B cell (primary cell): ENCODE measurements around the gene URM1. TPM values are rescaled to one million over a fixed set of nuclear protein-coding genes. Genes with fewer than 3 reads are reported as not detected.

Source experiments
- ATAC-seq: fragments of 200-7000 bp; cut with Tn5 transposase; one replicate; pipeline ENCODE4 v1.10.0; 2021; ENCODE audit warnings: low read depth, mild to moderate bottlenecking, moderate number of reproducible peaks, moderate library complexity
- CTCF ChIA-PET: fragments of 350-600 bp; sonication (Branson Sonifier 250); formaldehyde crosslinking; loops from one replicate; lab custom pipeline; 2021; ENCODE audit warnings: antibody characterized with exemption, inconsistent platforms; lab: Charles Lee
- POLR2A ChIA-PET: fragments of 350-600 bp; sonication (Branson Sonifier 250); formaldehyde crosslinking; loops from one replicate; lab custom pipeline; 2021; ENCODE audit warnings: antibody characterized with exemption; lab: Charles Lee
- DNase-seq: peaks from one replicate; pipeline ENCODE4 v3.0.0; 2013
- H2AFZ ChIP-seq: 2 replicates; pipeline ENCODE4 v1.6.1; 2012; ENCODE audit warnings: mild to moderate bottlenecking, low read depth, low read length; ENCODE audit not compliant: insufficient read depth, poor library complexity, severe bottlenecking
- H3K27ac ChIP-seq, 2 donors: 1 replicate in 1 of 2; 2 replicates in 1 of 2; pipeline ENCODE4 v1.5.1; 2012 to 2013; ENCODE audit warnings: low read length in 2 of 2, mild to moderate bottlenecking in 2 of 2, moderate library complexity in 1 of 2
- H3K27me3 ChIP-seq, 4 experiments: fragments of 200-600 bp in 1 of 4; sonication (generic) in 1 of 4; replicated peaks in 1 of 4; 1 replicate in 2 of 4; 2 replicates in 2 of 4; pipeline versions ENCODE4 v1.6.1 to v1.7.0; 2013 to 2016; ENCODE audit warnings: low read length in 3 of 4, mild to moderate bottlenecking in 2 of 4, mixed read lengths in 1 of 4, moderate library complexity in 1 of 4; ENCODE audit not compliant: insufficient read depth in 4 of 4, control insufficient read depth in 3 of 4; ENCODE audit errors: control extremely low read depth in 1 of 4
- H3K36me3 ChIP-seq, 2 experiments: replicated peaks in 1 of 2; 1 replicate in 1 of 2; 2 replicates in 1 of 2; pipeline versions ENCODE4 v1.6.1 to v1.7.1; 2013; ENCODE audit warnings: low read length in 1 of 2; ENCODE audit not compliant: insufficient read depth in 2 of 2, control insufficient read depth in 1 of 2; ENCODE audit errors: control extremely low read depth in 1 of 2, extremely low read depth in 1 of 2
- H3K4me1 ChIP-seq, 2 donors: fragments of 200-600 bp in 1 of 2; sonication (generic) in 1 of 2; 1 replicate in 1 of 2; 2 replicates in 1 of 2; pipeline versions ENCODE4 v1.5.1 to v1.6.1; 2013 to 2017; ENCODE audit warnings: low read length in 2 of 2; ENCODE audit not compliant: control insufficient read depth in 2 of 2, insufficient read depth in 2 of 2
- H3K4me2 ChIP-seq: replicated peaks from 2 replicates; pipeline ENCODE3; 2012; ENCODE audit warnings: mild to moderate bottlenecking, low read depth, low read length; ENCODE audit not compliant: poor library complexity, severe bottlenecking
- H3K4me3 ChIP-seq, 5 experiments: fragments of 200-600 bp in 1 of 5; sonication (generic) in 1 of 5; 1 replicate in 3 of 5; 2 replicates in 2 of 5; pipeline versions ENCODE4 v1.5.1 to v1.7.0; 2011 to 2016; ENCODE audit warnings: low read length in 4 of 5, mild to moderate bottlenecking in 4 of 5, low read depth in 2 of 5, control low read depth in 1 of 5, moderate library complexity in 1 of 5; ENCODE audit not compliant: insufficient read depth in 1 of 5; ENCODE audit errors: control extremely low read depth in 1 of 5, extremely low read depth in 1 of 5
- H3K79me2 ChIP-seq: fragments of 200-600 bp; sonication (generic); one replicate; pipeline ENCODE4 v1.6.0; 2016; ENCODE audit warnings: low read length; ENCODE audit not compliant: control insufficient read depth, insufficient read depth
- H3K9ac ChIP-seq: fragments of 200-600 bp; sonication (generic); 2 replicates; pipeline ENCODE4 v1.6.1; 2017; ENCODE audit warnings: mild to moderate bottlenecking, low read length, moderate library complexity
- H3K9me3 ChIP-seq, 3 donors: one replicate each; pipeline versions ENCODE4 v1.6.1 to v1.7.1; 2013; ENCODE audit warnings: low read length in 2 of 3; ENCODE audit not compliant: control insufficient read depth in 2 of 3, insufficient read depth in 1 of 3; ENCODE audit errors: control extremely low read depth in 1 of 3
- H4K20me1 ChIP-seq: 2 replicates; pipeline ENCODE4 v1.6.0; 2012; ENCODE audit warnings: mild to moderate bottlenecking, low read length; ENCODE audit not compliant: insufficient read depth, control insufficient read depth, poor library complexity, severe bottlenecking
- H3K27ac Mint-ChIP-seq: one replicate; pipeline ENCODE4 v1.8.0; 2021; ENCODE audit warnings: mixed read lengths
- H3K27me3 Mint-ChIP-seq: one replicate; pipeline ENCODE4 v1.8.0; 2021; ENCODE audit warnings: mixed read lengths
- H3K4me1 Mint-ChIP-seq: one replicate; pipeline ENCODE4 v1.8.0; 2021; ENCODE audit warnings: mixed read lengths
- H3K4me3 Mint-ChIP-seq: one replicate; pipeline ENCODE4 v1.8.0; 2021; ENCODE audit warnings: mixed read lengths
- H3K9me3 Mint-ChIP-seq: one replicate; pipeline ENCODE4 v1.8.0; 2022; ENCODE audit warnings: mixed read lengths; ENCODE audit not compliant: insufficient read depth
- CTCF ChIP-seq: fragments of 200-600 bp; IDR thresholded peaks from one replicate; pipeline ENCODE4 v1.8.0; 2022; ENCODE audit warnings: antibody characterized with exemption, mild to moderate bottlenecking
- EZH2 ChIP-seq: IDR thresholded peaks from 2 replicates; pipeline ENCODE4 v1.6.1; 2012; ENCODE audit warnings: borderline replicate concordance, low read depth, mild to moderate bottlenecking, moderate library complexity, low read length; ENCODE audit not compliant: insufficient read depth, poor library complexity, severe bottlenecking
- WGBS: methylation state at CpG from one replicate; pipeline ENCODE4 v1.1.5; 2013; ENCODE audit warnings: missing lambda C conversion rate; ENCODE audit not compliant: insufficient coverage; 5-methylcytosine and 5-hydroxymethylcytosine counted together
- intact Hi-C: fragments of 100-400 bp; cut with micrococcal nuclease; formaldehyde crosslinking; loops from one replicate; pipeline ENCODE4 v1.10.0; 2022
- polyA plus RNA-seq: library from polyadenylated mRNA; depleted of rRNA; stranded (reverse); fragments of >200 nt; gene quantifications from 2 replicates; pipeline ENCODE4 v1.2.3, GENCODE V29; 2012
- total RNA-seq, 2 donors: library from RNA; stranded (reverse); fragments of 120-200 nt in 1 of 2; gene quantifications; 1 replicate in 1 of 2; 2 replicates in 1 of 2; pipeline versions ENCODE4 v1.2.3 to v1.2.4, GENCODE V29; 2013 to 2022

Gene URM1
- total and polyA plus RNA-seq, 2 donors (not counting 1 experiment from before 2014, with no cell fraction given): 40.3 to 43.8 TPM

DNA sequence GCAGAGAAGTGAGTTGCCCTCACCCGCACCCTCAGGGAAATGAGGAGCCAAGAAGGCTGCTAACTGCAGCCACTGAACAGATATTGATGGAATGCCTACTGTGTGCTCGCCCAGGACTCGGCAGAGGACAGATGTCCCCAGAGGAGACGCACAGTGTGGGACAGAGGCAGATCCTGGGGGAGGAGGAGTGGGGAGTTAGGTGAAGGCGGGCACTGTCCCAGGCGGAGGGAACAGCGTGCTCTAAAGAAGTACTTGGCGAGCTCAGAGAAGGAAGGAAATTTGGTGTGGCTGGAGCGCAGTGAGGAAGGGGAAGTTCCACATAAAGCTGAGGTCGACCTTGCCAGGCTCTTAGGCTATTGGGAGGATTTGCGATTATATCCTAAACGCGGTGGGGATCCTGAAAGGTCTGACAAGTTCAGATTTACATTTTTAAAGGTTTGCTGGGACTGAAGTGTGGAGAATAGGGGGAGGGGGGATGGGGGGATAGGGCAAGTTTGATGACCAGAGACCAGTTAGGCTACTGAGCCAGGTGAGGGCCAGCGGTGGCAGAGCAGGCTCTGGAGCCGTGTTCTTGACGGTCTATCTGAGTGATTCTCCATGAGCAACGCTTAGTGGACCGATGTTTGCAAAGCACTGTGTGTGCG lies 25.9 kb downstream of the URM1 start:
- Histone ChIP-seq H4K20me1 (no peaks in the 10 kb centered on the region), H3K36me3 (no peaks in the 10 kb centered on the region), H3K27ac (no peak overlapping the region), H3K79me2 (no peaks in the 10 kb centered on the region), H3K4me3 (no peak overlapping the region), H3K4me1 (no peaks in the 10 kb centered on the region), H3K9me3 (no peaks in the 10 kb centered on the region), H2AFZ (no peak overlapping the region), H3K4me2 (no peak overlapping the region), H3K9ac (no peak overlapping the region), H3K27me3 (no peaks in the 10 kb centered on the region)
- ChIA-PET POLR2A (no interaction called here), CTCF (interaction anchor here (1.4 kb wide), 1 partner anchor 34 kb away, joined by 4 read pairs; no protein-coding TSS in a partner anchor)
- intact Hi-C loops: no loop called here
- Mint-ChIP-seq H3K4me3 (no peak overlapping the region), H3K27me3 (no peaks in the 10 kb centered on the region), H3K27ac (no peak overlapping the region), H3K4me1 (peaks cover 3% of the 10 kb centered on the region), H3K9me3 (no peaks in the 10 kb centered on the region)
- TF ChIP-seq CTCF (no peak), EZH2 (no peak)
- ATAC-seq: no peak
- DNase-seq: no peak
- WGBS: 9% methylated on average over 16 of the region's 19 CpGs

DNA sequence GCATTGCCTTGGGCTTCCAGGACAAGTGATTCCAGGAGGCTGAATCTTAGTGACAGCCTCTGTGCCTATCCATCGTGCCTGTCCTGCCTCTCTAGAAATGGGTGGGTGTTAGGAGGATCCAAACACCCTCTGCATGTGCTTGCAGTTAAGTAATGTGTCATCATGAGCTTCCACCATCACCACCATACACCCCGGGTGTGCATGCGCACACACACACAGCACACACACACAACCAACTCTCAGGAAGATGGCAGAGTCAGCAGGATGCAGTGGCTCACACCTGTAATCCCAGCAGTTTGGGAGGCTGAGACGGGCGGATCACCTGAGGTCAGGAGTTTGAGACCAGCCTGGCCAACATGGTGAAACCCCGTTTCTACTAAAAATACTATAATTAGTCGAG lies 26.7 kb downstream of the URM1 start:
- peaks cover 3% of the 10 kb centered on the region for H3K4me1 Mint-ChIP-seq
- no peak overlapping the region for H3K4me2 ChIP-seq
- ATAC-seq (no peak), DNase-seq (no peak)
- ChIA-PET POLR2A (interaction anchor here (0.7 kb wide), 1 partner anchor 267 kb away, joined by 8 read pairs; no protein-coding TSS in a partner anchor), CTCF (no interaction called here)
- no peak overlapping the region for H3K4me3 Mint-ChIP-seq
- no peak overlapping the region for H3K27ac ChIP-seq
- no peaks in the 10 kb centered on the region for H3K9me3 Mint-ChIP-seq
- no peaks in the 10 kb centered on the region for H3K79me2 ChIP-seq
- H3K9me3 ChIP-seq: no peaks in the 10 kb centered on the region
- WGBS: 61% methylated on average over 3 of the region's 7 CpGs
- TF ChIP-seq EZH2 (no peak), CTCF (no peak)
- H3K4me3 ChIP-seq: no peak overlapping the region
- no peaks in the 10 kb centered on the region for H4K20me1 ChIP-seq
- intact Hi-C loops: no loop called here
- H3K9ac ChIP-seq: no peak overlapping the region
- H3K27me3 Mint-ChIP-seq: peaks cover 2% of the 10 kb centered on the region
- no peaks in the 10 kb centered on the region for H3K4me1 ChIP-seq
- no peaks in the 10 kb centered on the region for H3K36me3 ChIP-seq
- H2AFZ ChIP-seq: no peak overlapping the region
- H3K27ac Mint-ChIP-seq: no peak overlapping the region
- no peaks in the 10 kb centered on the region for H3K27me3 ChIP-seq
